Heart left ventricle (tissue), 16 donors: ENCODE measurements around the gene DCDC2C. TPM values are rescaled to one million over a fixed set of nuclear protein-coding genes. Genes with fewer than 3 reads are reported as not detected.

ENCODE experiments used
- ATAC-seq, 4 donors: fragments of 200-7000 bp; cut with Tn5 transposase; one replicate each; pipeline ENCODE4 v1.9.1; 2020 to 2022; ENCODE audit warnings: moderate library complexity in 4 of 4, mild to moderate bottlenecking in 3 of 4, moderate number of reproducible peaks in 1 of 4
- DNase-seq, 5 donors: peaks; one replicate each; pipeline ENCODE4 v3.0.0-alpha.2; 2020
- H3K27ac ChIP-seq, 12 donors: fragments of 200-600 bp; sonication (generic) in 4 of 12; one replicate each; pipeline versions ENCODE4 v1.5.0 to v1.8.0; 2016 to 2022; ENCODE audit warnings: mild to moderate bottlenecking in 2 of 12
- H3K27me3 ChIP-seq, 9 donors: fragments of 200-600 bp; sonication (generic) in 2 of 9; one replicate each; pipeline versions ENCODE4 v1.5.1 to v1.8.0; 2016 to 2022; ENCODE audit warnings: mild to moderate bottlenecking in 3 of 9
- H3K36me3 ChIP-seq, 9 donors: fragments of 200-600 bp; sonication (generic) in 2 of 9; one replicate each; pipeline versions ENCODE4 v1.5.0 to v1.8.0; 2018 to 2022; ENCODE audit warnings: mild to moderate bottlenecking in 2 of 9
- H3K4me1 ChIP-seq, 12 donors: fragments of 200-600 bp; sonication (generic) in 4 of 12; one replicate each; pipeline versions ENCODE4 v1.5.0 to v1.8.0; 2016 to 2022; ENCODE audit warnings: mild to moderate bottlenecking in 3 of 12
- H3K4me3 ChIP-seq, 12 donors: fragments of 200-600 bp; sonication (generic) in 4 of 12; one replicate each; pipeline versions ENCODE4 v1.5.0 to v1.8.0; 2017 to 2022; ENCODE audit warnings: mild to moderate bottlenecking in 9 of 12, moderate library complexity in 4 of 12
- H3K9me3 ChIP-seq, 12 donors: fragments of 200-600 bp; sonication (generic) in 4 of 12; one replicate each; pipeline versions ENCODE4 v1.5.0 to v1.8.0; 2016 to 2022; ENCODE audit warnings: mild to moderate bottlenecking in 1 of 12
- POLR2A ChIP-seq, 2 donors: fragments of 450-650 bp; IDR thresholded peaks; one replicate each; pipeline ENCODE4 v1.6.1; 2017; ENCODE audit warnings: antibody characterized with exemption in 2 of 2, mild to moderate bottlenecking in 2 of 2, moderate library complexity in 2 of 2
- WGBS, 4 donors: extraction: QIAGEN DNeasy Blood & Tissue Kit in 2 of 4; methylation state at CpG; one replicate each; pipeline versions ENCODE4 v1.1.5 to v1.1.7; 2013 to 2018; 5-methylcytosine and 5-hydroxymethylcytosine counted together
- intact Hi-C, 10 donors: fragments of 100-400 bp; cut with DNase I; formaldehyde crosslinking; loops; one replicate each; pipeline versions ENCODE4 v1.11.1 to v1.14.2; 2022
- polyA plus RNA-seq, 2 donors: library from polyadenylated mRNA; stranded (reverse); fragments of 200-250 nt; gene quantifications; one replicate each; pipeline ENCODE4 v1.2.3, GENCODE V29; 2013
- total RNA-seq, 9 donors: library from RNA; depleted of rRNA in 2 of 9; stranded (reverse); fragments of >200 nt in 2 of 9; fragmentation: NEBNext Ultra II Directional in 3 of 9; extraction: Animal tissue kit (Norgen Biotek cat#: 25700) in 3 of 9; gene quantifications; one replicate each; pipeline versions ENCODE4 v1.1.0 to v1.2.4, GENCODE V29; 2016 to 2023
- TF ChIP-seq, protein P1 (sequence below), 12 donors: fragments of 200-600 bp; sonication (generic) in 4 of 12; IDR thresholded peaks; one replicate each; pipeline versions ENCODE4 v1.5.0 to v1.8.0; 2018 to 2022; ENCODE audit warnings: antibody characterized with exemption in 12 of 12, mild to moderate bottlenecking in 5 of 12
- donor health status: ischemic (EF 13 %, LVEDD 7.1; RV severe dilation, severe dysfunction).
- donor health status: healthy with polysubstance abuse.
- donor health status: DM: no; HTN: yes; CAD: no.
- donor health status: DM: no; HTN: no; CAD: no.
- donor health status: ischemic (EF 25% LVEDD 6.9; RV normal size, moderate dysfunction).
- donor health status: ischemic (EF 25% LVEDD 5.7; RV mildly dilated, moderate dysfunction).
- donor health status: healthy.
- donor health status: DM: yes; HTN: yes; CAD: no.
- donor health status: ischemic (EF 35%, LVEDD 5.7; RV mildly dilated, moderate dysfunction).
- donor health status: nonischemic (EF 11% LVEDD 7.7; RV severe dilation, severe dysfunction).
- donor health status: DM: yes; HTN: yes; CAD: no.
- donor health status: PGD.
- donor health status: ischemic (EF 29% LVEDD 5.4; RV normal size, mild dysfunction).
- donor health status: nonischemic (EF 23%, LVEDD 6.1; RV moderate dilation, normal function).

Gene DCDC2C
- total and polyA plus RNA-seq, 11 donors: not detected

DNA sequence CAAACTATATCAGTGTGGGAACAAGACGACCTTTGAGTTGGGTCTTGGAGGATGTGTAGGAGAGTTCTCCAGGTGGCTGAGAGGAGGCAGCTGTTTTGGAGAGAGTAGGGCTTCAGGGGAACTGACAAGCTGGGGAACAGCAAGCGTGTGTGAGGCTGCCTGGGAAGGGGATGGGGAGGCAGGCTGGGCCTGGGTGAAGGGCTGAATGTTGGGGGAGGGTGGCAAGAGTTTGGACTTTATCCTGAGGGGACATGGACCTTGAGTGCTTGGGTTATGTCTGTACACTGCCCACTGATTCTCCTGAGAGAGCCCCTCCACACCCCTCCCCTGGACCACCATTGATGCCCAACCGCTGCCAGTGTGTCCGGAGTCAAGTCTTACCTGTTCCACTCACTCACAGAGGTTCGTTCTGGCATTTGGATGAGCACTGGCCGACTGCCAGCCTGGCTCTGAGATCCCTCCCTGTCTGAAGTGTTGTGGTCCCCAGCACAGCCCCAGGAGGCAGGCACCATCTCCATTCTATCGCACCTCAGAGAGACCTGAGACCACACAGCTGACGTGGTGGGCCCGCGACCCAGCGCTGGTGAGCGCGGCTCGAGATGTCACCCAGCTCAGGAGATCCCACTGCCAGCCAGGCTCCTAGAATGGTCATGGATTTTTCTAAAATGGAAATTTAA is 59.5 kb downstream of the DCDC2C start:
- Histone ChIP-seq H3K27ac (no peak overlapping the region), H3K36me3 (no peaks in the 10 kb centered on the region), H3K27me3 (peaks cover 0 to 17% (median 0%) of the 10 kb centered on the region in 9 donors), H3K9me3 (no peaks in the 10 kb centered on the region), H3K4me3 (no peak overlapping the region), H3K4me1 (no peaks in the 10 kb centered on the region)
- WGBS, 4 donors: 84 to 92% (median 87%) methylated on average over 6 to 14 of the region's 14 CpGs
- intact Hi-C loops: no loop called here
- TF ChIP-seq POLR2A (IDR thresholded peaks at IDR 0.05): no peak
- TF ChIP-seq, protein P1, sequence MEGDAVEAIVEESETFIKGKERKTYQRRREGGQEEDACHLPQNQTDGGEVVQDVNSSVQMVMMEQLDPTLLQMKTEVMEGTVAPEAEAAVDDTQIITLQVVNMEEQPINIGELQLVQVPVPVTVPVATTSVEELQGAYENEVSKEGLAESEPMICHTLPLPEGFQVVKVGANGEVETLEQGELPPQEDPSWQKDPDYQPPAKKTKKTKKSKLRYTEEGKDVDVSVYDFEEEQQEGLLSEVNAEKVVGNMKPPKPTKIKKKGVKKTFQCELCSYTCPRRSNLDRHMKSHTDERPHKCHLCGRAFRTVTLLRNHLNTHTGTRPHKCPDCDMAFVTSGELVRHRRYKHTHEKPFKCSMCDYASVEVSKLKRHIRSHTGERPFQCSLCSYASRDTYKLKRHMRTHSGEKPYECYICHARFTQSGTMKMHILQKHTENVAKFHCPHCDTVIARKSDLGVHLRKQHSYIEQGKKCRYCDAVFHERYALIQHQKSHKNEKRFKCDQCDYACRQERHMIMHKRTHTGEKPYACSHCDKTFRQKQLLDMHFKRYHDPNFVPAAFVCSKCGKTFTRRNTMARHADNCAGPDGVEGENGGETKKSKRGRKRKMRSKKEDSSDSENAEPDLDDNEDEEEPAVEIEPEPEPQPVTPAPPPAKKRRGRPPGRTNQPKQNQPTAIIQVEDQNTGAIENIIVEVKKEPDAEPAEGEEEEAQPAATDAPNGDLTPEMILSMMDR (IDR thresholded peaks at IDR 0.05): no peak
- ATAC-seq (no peak), DNase-seq (no peak)

GRCh38 chr2:3766824-3767223 is 63.4 kb downstream of the DCDC2C start:
- 85 to 92% (median 89%) methylated on average over 14 of the region's 14 CpGs for WGBS, 4 donors

DNA sequence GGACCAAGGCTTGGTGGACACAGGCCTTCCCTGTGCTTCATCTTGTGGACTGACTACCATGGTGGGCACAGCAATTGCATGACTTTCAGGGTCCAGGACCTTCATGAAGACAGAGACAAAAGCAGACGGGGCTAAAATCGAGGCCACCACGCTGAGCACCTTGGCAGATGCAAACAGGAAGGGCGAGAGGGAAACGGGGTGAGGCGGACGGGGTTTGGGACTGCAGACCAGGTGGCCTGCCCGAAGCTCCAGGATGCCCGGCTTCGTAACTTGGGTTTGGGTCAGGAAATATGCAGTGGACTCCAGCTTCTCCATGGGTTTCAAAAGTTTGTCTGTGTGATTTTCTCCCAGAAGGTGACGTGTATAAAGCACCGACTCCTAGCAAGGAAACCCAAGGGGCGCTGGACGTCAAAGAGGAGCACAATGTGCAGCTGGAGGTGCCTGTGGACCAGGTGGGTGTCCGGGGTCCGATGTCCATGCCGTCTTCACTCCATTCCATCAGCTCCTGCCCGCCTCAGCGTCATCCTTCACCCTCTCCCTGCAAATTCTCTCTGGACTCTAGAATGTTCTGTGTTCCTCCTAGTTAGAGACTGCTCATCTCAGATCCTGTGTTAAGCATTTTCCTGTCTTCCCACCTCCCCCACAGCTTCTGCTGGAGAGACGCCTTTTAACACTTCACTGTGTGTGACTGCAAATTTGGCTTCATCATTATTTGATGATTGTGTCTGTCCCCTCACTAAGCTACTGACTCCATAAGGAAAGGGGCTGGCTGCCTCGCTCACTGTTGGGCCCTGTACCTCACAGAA is 65.8 kb downstream of the DCDC2C start:
- Histone ChIP-seq H3K9me3 (no peaks in the 10 kb centered on the region), H3K27ac (no peak overlapping the region), H3K27me3 (peaks cover 0 to 15% (median 0%) of the 10 kb centered on the region in 9 donors), H3K4me3 (no peak overlapping the region), H3K4me1 (no peaks in the 10 kb centered on the region), H3K36me3 (no peaks in the 10 kb centered on the region)
- DNase-seq (no peak), ATAC-seq (no peak)
- 83 to 92% (median 88%) methylated on average over 21 of the region's 21 CpGs for WGBS, 4 donors
- no peak for TF ChIP-seq POLR2A (IDR thresholded peaks at IDR 0.05)
- TF ChIP-seq, protein P1 (IDR thresholded peaks at IDR 0.05): no peak
- intact Hi-C loops: no loop called here

More at GRCh38 chr2:3766824-3767223, 63.4 kb downstream of the DCDC2C start:
- Histone ChIP-seq H3K4me3 (no peak overlapping the region), H3K27me3 (peaks cover 0 to 15% (median 0%) of the 10 kb centered on the region in 9 donors), H3K9me3 (no peaks in the 10 kb centered on the region), H3K36me3 (no peaks in the 10 kb centered on the region), H3K4me1 (no peaks in the 10 kb centered on the region), H3K27ac (no peak overlapping the region)
- TF ChIP-seq, protein P1 (IDR thresholded peaks at IDR 0.05): no peak
- TF ChIP-seq POLR2A (IDR thresholded peaks at IDR 0.05): no peak
- DNase-seq: no peak
- no peak for ATAC-seq
- intact Hi-C loops: no loop called here

GRCh38 chr2:3769766-3770165 is 66.4 kb downstream of the DCDC2C start:
- 80 to 90% (median 85%) methylated on average over 3 of the region's 3 CpGs for WGBS, 4 donors
- H3K36me3 ChIP-seq: no peaks in the 10 kb centered on the region
- no peaks in the 10 kb centered on the region for H3K9me3 ChIP-seq
- no peaks in the 10 kb centered on the region for H3K4me1 ChIP-seq
- peaks cover 0 to 15% (median 0%) of the 10 kb centered on the region in 9 donors for H3K27me3 ChIP-seq
- no peak for DNase-seq
- H3K4me3 ChIP-seq: no peak overlapping the region
- no peak for ATAC-seq
- intact Hi-C loops: no loop called here
- no peak for TF ChIP-seq POLR2A (IDR thresholded peaks at IDR 0.05)
- TF ChIP-seq, protein P1 (IDR thresholded peaks at IDR 0.05): no peak
- H3K27ac ChIP-seq: no peak overlapping the region
